GM12878 (cell line): ENCODE data around the gene TBXAS1. TPM values are rescaled to one million over a fixed set of nuclear protein-coding genes. Genes with fewer than 3 reads are reported as not detected.

ENCODE experiments used
- ATAC-seq: fragments of 200-7000 bp; cut with Tn5 transposase; 3 replicates; pipeline ENCODE4 v1.9.1; 2020; ENCODE audit warnings: mild to moderate bottlenecking, moderate library complexity
- BruUV-seq: library from RNA; stranded (reverse); fragments of 400-500 nt; replicated peaks from 2 replicates; lab custom pipeline; 2021; lab: Mats Ljungman, UMichigan
- CTCF ChIA-PET: fragments of 300-600 bp; sonication (Branson Sonifier 250); formaldehyde crosslinking; extraction: SDS; loops from one replicate; lab custom pipeline; 2021; ENCODE audit warnings: inconsistent platforms; lab: Yijun Ruan, JAX
- POLR2A ChIA-PET: fragments of 350-600 bp; formaldehyde crosslinking; extraction: SDS; loops from one replicate; lab custom pipeline; 2021; ENCODE audit warnings: inconsistent platforms; lab: Charles Lee
- RAD21 ChIA-PET: fragments of 300-600 bp; sonication (Branson Sonifier 250); formaldehyde crosslinking; loops from one replicate; lab custom pipeline; 2023; ENCODE audit warnings: antibody characterized with exemption; ENCODE audit not compliant: unreplicated experiment; lab: Charles Lee
- SMC1A ChIA-PET: fragments of 300-600 bp; sonication (Branson Sonifier 250); formaldehyde crosslinking; loops from one replicate; lab custom pipeline; 2023; ENCODE audit not compliant: unreplicated experiment, uncharacterized antibody; lab: Charles Lee
- DNase-seq: peaks from one replicate; pipeline ENCODE4 v3.0.0-alpha.2; 2011; ENCODE audit warnings: low read depth, low spot score
- FAIRE-seq: peaks from 3 replicates; lab custom pipeline; 2011; peaks lifted over from hg19 to GRCh38; lab: Jason Lieb, UNC
- H2AFZ ChIP-seq: 2 replicates; pipeline ENCODE4 v1.6.0; 2011; ENCODE audit warnings: low read depth, low read length, control low read depth; ENCODE audit not compliant: control insufficient read depth
- H3K27ac ChIP-seq: 2 replicates; pipeline ENCODE4 v1.5.1; 2011; ENCODE audit warnings: control low read depth; ENCODE audit not compliant: control insufficient read depth, insufficient read depth
- H3K27me3 ChIP-seq, 2 experiments: replicated peaks in 1 of 2; 2 replicates each; pipeline versions ENCODE4 v1.6.0 to v1.6.1; 2011; ENCODE audit warnings: low read length in 1 of 2; ENCODE audit not compliant: control insufficient read depth in 2 of 2, insufficient read depth in 2 of 2
- H3K36me3 ChIP-seq, 2 experiments: 2 replicates each; pipeline ENCODE4 v1.5.1; 2011; ENCODE audit warnings: low read length in 1 of 2; ENCODE audit not compliant: control insufficient read depth in 2 of 2, insufficient read depth in 2 of 2
- H3K4me1 ChIP-seq: 2 replicates; pipeline ENCODE4 v1.6.1; 2011; ENCODE audit warnings: mild to moderate bottlenecking, low read length, moderate library complexity, mixed read lengths; ENCODE audit not compliant: control insufficient read depth, insufficient read depth
- H3K4me2 ChIP-seq: 2 replicates; pipeline ENCODE4 v1.6.0; 2011; ENCODE audit warnings: control low read depth; ENCODE audit not compliant: control insufficient read depth, insufficient read depth
- H3K4me3 ChIP-seq: fragments of 200-600 bp; sonication (generic); 2 replicates; pipeline ENCODE4 v1.5.1; 2016
- H3K79me2 ChIP-seq: 2 replicates; pipeline ENCODE4 v1.6.0; 2011; ENCODE audit warnings: low read length; ENCODE audit not compliant: control insufficient read depth, insufficient read depth
- H3K9ac ChIP-seq: 2 replicates; pipeline ENCODE4 v1.8.0; 2011; ENCODE audit warnings: low read length, control low read depth, mixed read lengths; ENCODE audit not compliant: control insufficient read depth, insufficient read depth
- H3K9me3 ChIP-seq: replicated peaks from 3 replicates; pipeline ENCODE4 v1.5.1; 2011; ENCODE audit warnings: mild to moderate bottlenecking, low read length; ENCODE audit not compliant: control insufficient read depth, insufficient read depth
- H4K20me1 ChIP-seq: 2 replicates; pipeline ENCODE4 v1.6.0; 2011; ENCODE audit not compliant: control insufficient read depth, insufficient read depth
- ATF3 ChIP-seq: IDR thresholded peaks from 2 replicates; pipeline ENCODE4 v1.6.1; 2011; ENCODE audit warnings: low read depth, mild to moderate bottlenecking, low read length, moderate library complexity, borderline replicate concordance; ENCODE audit errors: extremely low read depth
- BHLHE40 ChIP-seq, 2 experiments: fragments of 450-650 bp in 1 of 2; IDR thresholded peaks; 2 replicates each; pipeline ENCODE4 v1.6.1; 2011 to 2017; ENCODE audit warnings: low read depth in 2 of 2, borderline replicate concordance in 1 of 2, improper control_type of control experiment in 1 of 2, low read length in 1 of 2, mild to moderate bottlenecking in 1 of 2
- CTCF ChIP-seq, 3 experiments: IDR thresholded peaks in 2 of 3; conservative IDR thresholded peaks in 1 of 3; 2 replicates each; pipeline ENCODE4 v1.5.1; 2011; ENCODE audit warnings: low read depth in 3 of 3, low read length in 3 of 3, mild to moderate bottlenecking in 3 of 3, control low read depth in 2 of 3, moderate library complexity in 2 of 3, inconsistent platforms in 1 of 3, mixed read lengths in 1 of 3; ENCODE audit not compliant: control insufficient read depth in 2 of 3, insufficient read depth in 1 of 3; ENCODE audit errors: extremely low read depth in 1 of 3
- ESRRA ChIP-seq: IDR thresholded peaks from 2 replicates; pipeline ENCODE4 v1.6.1; 2012; ENCODE audit warnings: mild to moderate bottlenecking, low read length, improper control_type of control experiment
- GATAD2B ChIP-seq: fragments of 450-650 bp; conservative IDR thresholded peaks from 2 replicates; pipeline ENCODE4 v1.6.1; 2017; ENCODE audit warnings: low read depth, mild to moderate bottlenecking, moderate library complexity
- HDAC2 ChIP-seq: fragments of 200-600 bp; sonication (generic); IDR thresholded peaks from 2 replicates; pipeline ENCODE4 v1.6.1; 2017
- HDGF ChIP-seq: fragments of 450-650 bp; IDR thresholded peaks from 2 replicates; pipeline ENCODE4 v1.6.1; 2016; ENCODE audit warnings: antibody characterized with exemption
- IRF5 ChIP-seq: fragments of 450-650 bp; IDR thresholded peaks from 2 replicates; pipeline ENCODE4 v1.6.1; 2017; ENCODE audit warnings: borderline replicate concordance
- JUNB ChIP-seq: IDR thresholded peaks from 2 replicates; pipeline ENCODE4 v1.6.1; 2016; ENCODE audit warnings: antibody characterized with exemption, mild to moderate bottlenecking
- JUND ChIP-seq: IDR thresholded peaks from 2 replicates; pipeline ENCODE4 v1.6.1; 2012; ENCODE audit warnings: low read depth, mild to moderate bottlenecking, low read length, improper control_type of control experiment, moderate library complexity
- PAX8 ChIP-seq: fragments of 450-650 bp; IDR thresholded peaks from 2 replicates; pipeline ENCODE4 v1.6.1; 2017; ENCODE audit warnings: mild to moderate bottlenecking, moderate library complexity
- RAD21 ChIP-seq: IDR thresholded peaks from 2 replicates; pipeline ENCODE4 v1.6.1; 2011; ENCODE audit warnings: mild to moderate bottlenecking, low read depth, low read length, moderate library complexity; ENCODE audit not compliant: insufficient read depth
- TAF1 ChIP-seq: IDR thresholded peaks from 2 replicates; pipeline ENCODE4 v1.6.1; 2011; ENCODE audit warnings: mild to moderate bottlenecking, low read depth, low read length, borderline replicate concordance
- TARDBP ChIP-seq: IDR thresholded peaks from 2 replicates; pipeline ENCODE4 v1.6.1; 2016; ENCODE audit warnings: borderline replicate concordance
- ZBTB11 ChIP-seq: fragments of 450-650 bp; formaldehyde crosslinking; IDR thresholded peaks from 2 replicates; pipeline ENCODE4 v1.5.0; 2022; ENCODE audit warnings: mild to moderate bottlenecking, missing genetic modification characterization
- ZNF274 ChIP-seq: IDR thresholded peaks from one replicate; pipeline ENCODE4 v1.8.0; 2011; ENCODE audit not compliant: insufficient read length, insufficient read depth
- WGBS: methylation state at CpG from one replicate; pipeline ENCODE4 v1.1.6; 2016; ENCODE audit warnings: low lambda C conversion rate; ENCODE audit not compliant: insufficient replicate concordance, insufficient coverage; ENCODE audit errors: missing lambda C conversion rate; 5-methylcytosine and 5-hydroxymethylcytosine counted together
- in situ Hi-C: fragments of 300-500 bp; cut with MboI; formaldehyde crosslinking; loops from 9 replicates; pipeline ENCODE4 v1.14.3; 2018; ENCODE audit warnings: mixed read lengths
- intact Hi-C: fragments of 100-400 bp; cut with micrococcal nuclease; formaldehyde crosslinking; loops from one replicate; pipeline ENCODE4 v1.14.2; 2022; ENCODE audit not compliant: unreplicated experiment
- polyA plus RNA-seq, 11 experiments: library from polyadenylated mRNA; depleted of rRNA in 4 of 11; unstranded in 6 of 11; stranded (reverse) in 5 of 11; fragments of >200 nt; fragmentation: Nextera tagmentation in 4 of 11; fragmentation: Illumina TruSeq in 1 of 11; extraction: Ambion mirVana in 4 of 11; extraction: Trizol in 1 of 11; gene quantifications; 1 replicate in 1 of 11; 2 replicates in 10 of 11; pipeline versions ENCODE4 v1.2.1 to v1.2.3, GENCODE V29; 2011 to 2016; ENCODE audit warnings: inconsistent platforms in 2 of 11, missing spikeins in 2 of 11, low read depth in 1 of 11
- total RNA-seq, 4 experiments: library from RNA; depleted of rRNA in 3 of 4; stranded (reverse); fragments of >200 nt in 3 of 4; fragmentation: Illumina TruSeq in 1 of 4; extraction: Trizol in 1 of 4; gene quantifications; 2 replicates each; pipeline versions ENCODE4 v1.2.1 to v1.2.3, GENCODE V29; 2013 to 2021

Gene TBXAS1
- total and polyA plus RNA-seq, 10 of the 15 experiments (the other 5 are each of a cell fraction or from before 2014, with no cell fraction given), result 1.5 to 32.7 (median 16.3) TPM

- TF ChIP-seq ESRRA, result no peak
- TF ChIP-seq CTCF (IDR thresholded peaks at IDR 0.05 in 2 of 3, conservative IDR thresholded peaks at IDR 0.05 in 1 of 3; ENCODE audit: control insufficient read depth in 2 of 3, extremely low read depth in 1 of 3, insufficient read depth in 1 of 3, low read depth in 3 of 3, low read length in 3 of 3), result no peak
- no peak for TF ChIP-seq PAX8
- no peak for TF ChIP-seq HDGF
- TF ChIP-seq IRF5, result no peak
- no peak for TF ChIP-seq GATAD2B
- TF ChIP-seq TARDBP, result no peak
- TF ChIP-seq BHLHE40 (IDR thresholded peaks at IDR 0.05; ENCODE audit: borderline replicate concordance in 1 of 2, low read depth in 2 of 2, low read length in 1 of 2), result no peak
Observed at GRCh38 chr7:139948167-139948566, 119.1 kb downstream of the TBXAS1 start (continued).

- Histone ChIP-seq H4K20me1 (no peaks in the 10 kb centered on the region), H3K27me3 (no peaks in the 10 kb centered on the region), H2AFZ (no peak overlapping the region), H3K36me3 (no peaks in the 10 kb centered on the region), H3K9me3 (peaks cover 5% of the 10 kb centered on the region; the same call in 2 of the 3 replicates), H3K27ac (no peak overlapping the region), H3K4me2 (no peak overlapping the region), H3K79me2 (no peaks in the 10 kb centered on the region), H3K9ac (no peak overlapping the region), H3K4me3 (no peak overlapping the region), H3K4me1 (no peaks in the 10 kb centered on the region)
- intact Hi-C loops (no loop called here), in situ Hi-C loops (no loop called here)
- ChIA-PET CTCF (no interaction called here), POLR2A (no interaction called here), RAD21 (no interaction called here), SMC1A (no interaction called here)
- FAIRE-seq (no peak), ATAC-seq (no peak), DNase-seq (no peak)
- no TSS peak for BruUV-seq
- WGBS, result 97% methylated on average over 10 of the region's 10 CpGs
- no peak for TF ChIP-seq ATF3
- TF ChIP-seq RAD21, result no peak
- TF ChIP-seq JUNB, result no peak
- no peak for TF ChIP-seq ZNF274
- TF ChIP-seq JUND, result no peak
- TF ChIP-seq ZBTB11 (CRISPR knock-in tag), result no peak
- no peak for TF ChIP-seq TAF1
- TF ChIP-seq HDAC2, result no peak
Observed at GRCh38 chr7:139948587-139949335, 119.7 kb downstream of the TBXAS1 start.
